GM21717 (cell line): ENCODE results near the gene SYDE1.

Experiments
- ATAC-seq: cut with Tn5 transposase; IDR thresholded peaks from one replicate; pipeline ENCODE4 v1.9.1; 2021; ENCODE audit warnings: mild to moderate bottlenecking, moderate library complexity; ENCODE audit not compliant: unreplicated experiment

The SYDE1 gene

DNA sequence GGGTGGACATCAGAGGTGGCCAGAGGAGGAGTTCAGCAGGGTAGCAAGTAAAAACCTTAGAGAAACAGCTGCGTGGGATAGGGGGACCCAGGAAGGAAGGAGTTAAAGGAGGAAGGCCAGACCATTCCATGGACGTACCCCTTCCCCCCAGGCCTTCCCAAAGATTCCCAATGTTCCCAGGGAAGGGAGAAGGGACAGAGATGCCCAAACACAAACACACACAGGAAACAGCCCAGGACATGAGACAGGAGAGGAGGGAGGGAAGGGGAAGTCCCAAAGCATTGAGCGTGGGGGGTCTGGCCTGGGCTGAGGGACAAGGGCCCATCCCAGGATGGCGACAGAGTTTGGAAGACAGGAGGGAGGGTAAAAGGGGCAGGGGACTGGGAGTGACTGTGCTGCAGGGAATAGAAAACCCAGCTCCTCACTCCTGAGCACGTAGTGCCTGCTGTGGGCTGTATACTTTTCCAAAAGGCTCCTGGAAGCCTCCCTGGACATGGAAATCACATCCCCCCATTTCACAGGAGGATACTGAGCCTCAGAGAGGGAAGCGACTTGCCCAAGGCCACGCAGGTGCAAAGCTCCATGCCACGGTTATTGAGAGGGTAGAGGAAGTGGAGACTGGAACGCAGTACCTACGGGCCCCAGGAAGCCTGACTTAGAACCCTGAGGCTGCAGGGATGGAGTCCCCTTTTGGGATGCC, 1.1 kb downstream of the SYDE1 start:
- ATAC-seq = no peak

DNA sequence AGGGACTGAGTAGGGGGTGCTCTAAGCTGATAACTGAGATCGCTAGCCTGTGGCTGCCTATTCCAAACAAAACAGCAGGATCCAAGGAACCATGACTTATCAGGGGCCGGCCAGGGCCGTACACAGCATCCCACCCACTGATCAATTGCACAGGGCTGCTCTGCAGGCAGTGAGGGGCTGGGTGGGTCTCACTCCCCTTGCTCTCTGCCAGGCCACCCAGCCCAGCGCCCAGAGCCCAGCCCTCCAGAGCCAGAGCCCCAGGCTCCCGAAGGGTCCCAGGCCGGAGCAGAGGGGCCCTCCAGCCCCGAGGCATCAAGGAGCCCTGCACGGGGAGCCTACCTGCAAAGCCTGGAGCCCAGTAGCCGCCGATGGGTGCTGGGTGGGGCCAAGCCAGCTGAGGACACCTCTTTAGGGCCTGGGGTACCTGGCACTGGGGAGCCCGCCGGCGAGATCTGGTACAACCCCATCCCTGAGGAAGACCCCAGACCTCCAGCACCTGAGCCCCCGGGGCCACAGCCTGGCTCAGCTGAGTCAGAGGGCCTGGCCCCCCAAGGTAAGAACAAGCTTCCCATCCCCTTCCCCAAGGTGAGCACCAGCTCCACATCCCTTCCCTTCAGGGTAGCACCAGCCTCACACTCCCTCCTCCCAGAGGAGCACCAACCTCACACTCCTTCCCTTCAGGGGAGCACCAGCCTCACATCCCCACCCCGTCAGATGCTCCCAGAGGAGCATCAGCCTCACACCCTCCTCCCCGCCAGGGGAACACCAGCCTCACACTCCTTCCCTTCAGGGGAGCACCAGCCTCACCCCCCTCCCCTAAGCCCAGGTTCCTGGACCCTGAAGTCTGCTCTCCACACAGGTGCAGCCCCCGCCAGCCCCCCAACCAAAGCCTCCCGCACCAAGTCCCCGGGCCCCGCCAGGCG, 1.9 kb downstream of the SYDE1 start:
- no peak for ATAC-seq

- ATAC-seq = no peak
Observed at GRCh38 chr19:15109768-15110417, 2.7 kb downstream of the SYDE1 start.

DNA sequence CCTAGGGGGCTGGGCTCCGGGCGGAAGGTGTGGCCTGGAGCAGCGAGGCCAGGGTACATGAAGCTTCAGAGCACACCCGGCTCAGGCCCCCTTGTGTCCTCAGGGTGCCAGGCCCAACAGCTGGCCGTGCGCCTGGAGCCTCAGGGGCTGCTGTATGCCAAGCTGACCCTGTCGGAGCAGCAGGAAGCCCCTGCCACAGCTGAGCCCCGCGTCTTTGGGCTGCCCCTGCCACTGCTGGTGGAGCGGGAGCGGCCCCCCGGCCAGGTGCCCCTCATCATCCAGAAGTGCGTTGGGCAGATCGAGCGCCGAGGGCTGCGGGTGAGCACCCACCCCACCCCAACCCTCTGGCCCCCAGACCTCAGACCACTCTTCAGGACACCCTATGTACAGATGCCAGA, 3.2 kb downstream of the SYDE1 start:
- no peak for ATAC-seq

DNA sequence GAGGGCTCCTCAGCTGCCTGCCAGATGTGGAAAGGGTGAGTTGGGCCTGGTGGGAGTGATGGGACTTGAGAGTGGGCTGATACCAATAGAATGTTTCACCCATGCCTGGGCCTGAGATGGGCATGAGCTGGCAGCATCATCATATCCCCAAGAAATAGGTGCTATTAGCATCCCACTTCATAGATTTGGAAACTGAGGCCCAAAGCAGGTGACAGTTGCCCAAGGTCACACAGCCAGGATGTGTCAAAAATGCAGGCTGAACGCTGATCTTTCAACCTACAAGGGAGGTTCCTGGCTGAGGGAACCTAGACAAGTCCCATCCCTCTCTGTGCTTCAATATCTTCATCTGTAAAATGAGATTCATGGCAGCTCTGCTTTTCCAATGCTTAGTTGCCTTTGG, 4.6 kb downstream of the SYDE1 start:
- ATAC-seq = no peak

- no peak for ATAC-seq
Observed at GRCh38 chr19:15112385-15112784, 5.2 kb downstream of the SYDE1 start.

DNA sequence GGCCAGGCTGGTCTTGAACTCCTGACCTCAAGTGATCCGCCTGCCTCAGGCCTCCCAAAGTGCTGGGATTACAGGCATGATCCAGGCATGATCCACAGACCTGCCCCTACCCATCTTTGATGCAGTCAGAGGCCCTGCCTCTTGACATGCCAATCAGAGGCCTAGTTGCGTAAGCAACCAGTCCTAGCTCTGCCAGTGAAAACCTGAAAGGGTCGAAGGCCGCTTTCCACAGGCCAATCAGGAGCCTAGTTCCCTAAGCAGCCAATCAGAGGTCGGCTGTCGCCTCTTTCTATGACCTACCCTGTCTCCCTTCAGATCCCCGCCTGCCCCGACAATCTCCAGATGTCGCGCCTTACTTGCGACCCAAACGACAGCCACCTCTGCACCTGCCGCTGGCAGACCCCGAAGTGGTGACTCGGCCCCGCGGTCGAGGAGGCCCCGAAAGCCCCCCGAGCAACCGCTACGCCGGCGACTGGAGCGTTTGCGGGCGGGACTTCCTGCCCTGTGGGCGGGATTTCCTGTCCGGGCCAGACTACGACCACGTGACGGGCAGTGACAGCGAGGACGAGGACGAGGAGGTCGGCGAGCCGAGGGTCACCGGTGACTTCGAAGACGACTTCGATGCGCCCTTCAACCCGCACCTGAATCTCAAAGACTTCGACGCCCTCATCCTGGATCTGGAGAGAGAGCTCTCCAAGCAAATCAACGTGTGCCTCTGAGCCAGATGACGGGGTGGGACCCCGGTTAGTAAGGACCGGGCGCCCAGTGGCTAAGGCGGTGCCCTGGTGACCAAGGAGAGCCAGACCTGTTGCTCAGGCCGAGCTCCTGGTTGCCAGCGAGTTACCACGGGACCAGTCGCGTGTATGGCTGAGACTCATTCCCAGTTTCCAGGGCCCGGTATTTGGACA, 6.3 kb downstream of the SYDE1 start:
- no peak for ATAC-seq

GRCh38 chr19:15114153-15114540, 6.9 kb downstream of the SYDE1 start:
- no peak for ATAC-seq

DNA sequence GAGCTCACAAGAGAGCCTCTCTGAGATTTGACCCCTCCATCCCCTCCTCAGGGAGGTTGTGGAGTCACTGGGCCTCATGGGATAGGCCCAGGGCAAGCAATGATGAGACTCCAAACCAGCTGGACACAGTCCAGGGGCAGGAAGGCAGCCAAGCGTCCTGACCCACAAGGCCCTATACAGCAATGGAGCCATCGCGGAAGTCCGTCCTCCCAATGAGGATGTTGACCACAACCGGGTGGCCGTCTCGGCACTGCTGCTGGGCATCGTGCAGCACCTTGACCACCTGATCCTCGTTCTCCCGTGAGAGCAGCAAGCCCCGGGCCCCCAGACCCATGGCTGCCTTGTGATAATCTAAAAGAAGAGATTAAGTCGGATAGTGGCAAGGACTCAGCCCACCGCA, 7.9 kb downstream of the SYDE1 start:
- no peak for ATAC-seq

DNA sequence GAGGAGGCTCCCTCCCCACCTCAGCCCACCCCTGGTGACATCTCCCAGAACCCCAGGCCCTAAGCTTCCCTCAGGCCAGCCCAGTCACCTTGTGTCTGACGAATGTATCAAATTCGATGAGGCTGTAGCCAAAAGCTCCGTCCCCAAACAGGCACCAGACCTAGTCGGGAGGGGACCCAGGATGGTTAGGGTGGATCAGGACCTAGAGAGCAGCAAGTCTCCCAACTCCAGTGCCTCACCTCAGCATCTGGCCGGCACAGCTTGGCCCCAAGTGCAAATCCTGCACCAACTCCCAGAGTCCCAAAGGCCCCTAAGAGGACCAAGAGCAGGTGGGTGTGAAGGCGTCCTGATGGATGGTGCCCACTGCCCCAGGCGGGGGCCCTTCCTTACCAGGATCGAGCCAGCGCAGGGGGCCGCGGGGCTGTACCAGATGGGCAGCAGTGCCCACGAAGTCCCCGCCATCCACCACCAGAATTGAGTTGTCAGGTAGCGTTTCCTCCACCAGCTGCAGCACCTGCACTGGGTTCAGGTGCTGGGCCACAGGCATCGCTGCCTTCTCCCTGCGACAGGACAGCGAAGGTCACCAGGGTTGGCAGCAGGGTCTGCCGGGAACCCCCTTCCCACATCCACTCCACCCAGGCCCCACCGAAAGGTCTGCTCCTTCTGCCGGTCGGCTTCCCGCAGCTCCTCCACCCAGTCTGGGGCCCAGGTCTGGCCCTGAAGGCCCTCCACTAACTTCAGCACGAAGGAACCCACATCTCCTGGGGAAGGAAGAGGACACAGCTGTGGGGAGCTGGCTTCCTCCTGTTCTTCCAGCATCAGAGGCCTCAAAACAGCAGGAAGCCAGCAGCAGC, 8.8 kb downstream of the SYDE1 start:
- ATAC-seq = no peak

DNA sequence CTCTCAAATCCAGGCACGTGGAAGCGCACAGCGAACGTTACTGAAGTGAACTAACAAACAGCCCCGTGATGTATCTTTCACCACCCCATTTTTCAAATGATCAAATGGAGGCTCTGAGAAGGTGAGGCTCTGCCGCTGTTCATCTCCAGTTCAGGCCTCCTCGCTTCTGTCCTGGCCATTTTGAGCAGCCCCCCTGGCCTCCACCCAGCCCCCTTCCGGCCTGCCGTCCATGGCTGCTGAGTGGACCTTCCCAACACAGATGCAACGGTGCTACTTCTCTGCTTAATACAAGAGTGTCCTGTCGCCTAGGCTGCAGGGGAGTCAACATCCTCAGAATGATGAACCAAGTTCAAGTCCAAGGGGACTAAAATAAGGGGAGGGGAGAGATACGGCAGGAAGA, 9.7 kb downstream of the SYDE1 start:
- no peak for ATAC-seq

DNA sequence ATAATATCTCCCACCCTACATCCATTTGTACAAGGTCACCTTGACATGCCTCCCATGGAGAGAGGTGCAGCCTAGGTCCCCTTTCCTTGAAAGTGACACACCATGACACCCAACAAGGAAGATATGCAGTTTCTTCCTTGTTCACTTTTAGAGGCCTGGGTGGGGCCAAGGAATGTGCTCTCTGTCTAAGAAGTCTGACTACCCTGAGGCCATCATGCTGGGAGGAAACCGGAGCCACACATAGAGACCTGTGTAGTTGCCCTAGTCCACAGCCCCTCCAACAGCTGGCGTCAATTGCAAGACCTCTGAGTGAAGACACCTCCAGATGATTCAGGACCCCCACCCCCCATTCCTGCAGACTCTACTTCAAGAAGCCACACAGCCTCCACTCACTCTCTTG, 11.0 kb downstream of the SYDE1 start:
- no peak for ATAC-seq

- ATAC-seq = no peak
Observed at GRCh38 chr19:15118789-15119494, 11.7 kb downstream of the SYDE1 start.

DNA sequence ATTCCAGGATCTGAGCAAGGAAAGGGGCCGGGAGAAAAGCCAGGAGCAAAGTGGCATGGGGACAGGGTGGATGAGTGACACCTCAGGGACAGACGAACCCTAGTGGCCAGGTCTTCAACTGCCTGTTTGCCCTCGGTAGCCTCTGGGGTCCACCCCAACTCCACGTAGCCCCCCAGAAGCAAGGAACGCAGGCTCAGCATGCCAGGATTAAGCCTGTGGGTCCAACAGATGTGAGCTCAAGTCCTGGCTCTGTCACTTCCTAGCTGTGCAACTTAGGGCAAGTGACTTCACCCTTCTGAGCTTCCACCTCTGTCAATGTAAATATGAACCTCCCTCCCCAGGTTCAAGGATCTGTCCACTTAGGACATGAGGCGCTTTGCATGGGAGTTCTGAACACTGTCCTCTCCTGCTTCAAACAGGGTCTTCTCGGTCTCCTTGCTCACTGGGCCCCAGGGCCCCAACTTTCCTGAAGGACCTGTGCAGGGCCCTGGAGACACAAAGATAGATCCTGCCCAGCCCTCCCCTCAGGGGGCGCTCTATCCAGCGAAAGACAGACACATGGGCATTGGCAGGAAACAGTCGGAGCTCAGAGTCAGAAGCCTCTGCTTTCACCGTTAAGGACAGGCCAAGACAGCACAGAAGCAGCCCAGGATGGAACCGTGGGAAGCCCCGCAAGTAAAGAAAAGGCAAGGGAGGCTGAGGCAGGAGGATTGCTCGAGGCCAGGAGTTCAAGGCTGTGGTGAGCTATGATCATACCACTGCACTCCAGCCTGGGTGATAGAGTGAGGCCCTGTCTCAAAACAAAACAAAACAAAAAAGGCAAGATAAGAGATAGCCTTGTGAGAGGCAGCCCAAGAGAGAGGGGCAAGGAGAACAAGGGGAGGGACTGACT, 13.2 kb downstream of the SYDE1 start:
- ATAC-seq = no peak

GRCh38 chr19:15122331-15123030, 15.3 kb downstream of the SYDE1 start:
- no peak for ATAC-seq

- no peak for ATAC-seq
Observed at GRCh38 chr19:15123031-15123890, 16.1 kb downstream of the SYDE1 start.

DNA sequence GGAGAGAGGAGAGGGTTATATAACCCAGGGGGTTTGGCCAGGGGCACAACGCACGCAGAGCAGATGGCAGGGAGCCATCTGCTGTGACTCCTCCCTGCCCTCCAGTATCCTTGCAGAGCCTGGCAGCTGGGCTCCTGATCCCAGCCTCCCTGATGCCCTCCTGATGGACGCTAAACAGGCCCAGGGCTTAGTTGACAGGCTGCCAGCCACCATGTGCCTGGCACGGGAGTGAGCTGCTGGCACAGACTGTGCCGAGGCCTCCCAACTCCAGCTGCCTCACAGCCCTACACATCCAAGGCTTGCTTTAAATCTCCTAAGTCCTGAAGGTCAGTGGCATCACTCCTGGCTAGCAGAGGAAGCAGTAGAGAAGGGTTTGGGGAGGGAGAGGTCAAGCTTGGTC, 16.7 kb downstream of the SYDE1 start:
- ATAC-seq = no peak
